Measurements from ENCODE around the gene AGK.
"Not testable (repeated sequence)": the region's sequence is repeated elsewhere in the genome, so short reads cannot be mapped to it uniquely, and the experiment has no call there.

AGK gene

GRCh38 chr7:141640239-141640840 lies 89.1 kb downstream of the AGK start:
- Mint-ChIP-seq H3K9me3 (no peaks in the 10 kb centered on the region), H3K4me3 (no peak overlapping the region), H3K27ac (no peak overlapping the region), H3K36me3 (peaks cover 19% of the 10 kb centered on the region), H3K4me1 (no peaks in the 10 kb centered on the region), H3K27me3 (no peaks in the 10 kb centered on the region)

GRCh38 chr7:141641876-141642275 lies 90.7 kb downstream of the AGK start:
- no peak overlapping the region for H3K27ac Mint-ChIP-seq
- peaks cover 19% of the 10 kb centered on the region for H3K36me3 Mint-ChIP-seq
- no peak overlapping the region for H3K4me3 Mint-ChIP-seq
- no peaks in the 10 kb centered on the region for H3K27me3 Mint-ChIP-seq
- H3K9me3 Mint-ChIP-seq: no peaks in the 10 kb centered on the region
- no peaks in the 10 kb centered on the region for H3K4me1 Mint-ChIP-seq

GRCh38 chr7:141645188-141645587 lies 94.0 kb downstream of the AGK start:
- Mint-ChIP-seq H3K27ac (no peak overlapping the region), H3K4me1 (peaks cover 5% of the 10 kb centered on the region), H3K9me3 (no peaks in the 10 kb centered on the region), H3K36me3 (peaks cover 15% of the 10 kb centered on the region), H3K27me3 (no peaks in the 10 kb centered on the region), H3K4me3 (no peak overlapping the region)

GRCh38 chr7:141646826-141647480 lies 95.7 kb downstream of the AGK start:
- Mint-ChIP-seq H3K36me3 (peaks cover 10% of the 10 kb centered on the region), H3K27me3 (no peaks in the 10 kb centered on the region), H3K4me1 (peaks cover 5% of the 10 kb centered on the region), H3K4me3 (no peak overlapping the region), H3K9me3 (no peaks in the 10 kb centered on the region), H3K27ac (peak overlapping the region; percentile 31)

- H3K9me3 Mint-ChIP-seq, H3K27ac Mint-ChIP-seq, H3K36me3 Mint-ChIP-seq, H3K27me3 Mint-ChIP-seq, H3K4me1 Mint-ChIP-seq, H3K4me3 Mint-ChIP-seq: not testable (repeated sequence)
Observed at GRCh38 chr7:141647701-141648100, 96.5 kb downstream of the AGK start.

GRCh38 chr7:141648276-141649114 lies 97.3 kb downstream of the AGK start:
- H3K9me3 Mint-ChIP-seq: no peaks in the 10 kb centered on the region
- peaks cover 9% of the 10 kb centered on the region for H3K36me3 Mint-ChIP-seq
- no peak overlapping the region for H3K4me3 Mint-ChIP-seq

GRCh38 chr7:141649137-141649864 lies 98.1 kb downstream of the AGK start:
- H3K4me1 Mint-ChIP-seq: peaks cover 6% of the 10 kb centered on the region
- H3K27me3 Mint-ChIP-seq: no peaks in the 10 kb centered on the region
- peaks cover 9% of the 10 kb centered on the region for H3K36me3 Mint-ChIP-seq
- no peak overlapping the region for H3K4me3 Mint-ChIP-seq
- H3K27ac Mint-ChIP-seq: peak overlapping the region; percentile 51
- no peaks in the 10 kb centered on the region for H3K9me3 Mint-ChIP-seq

More at GRCh38 chr7:141648276-141649114, 97.3 kb downstream of the AGK start:
- Mint-ChIP-seq H3K27me3 (no peaks in the 10 kb centered on the region), H3K27ac (peak overlapping the region; percentile 59), H3K4me1 (peaks cover 5% of the 10 kb centered on the region)

- Mint-ChIP-seq H3K27ac (peak overlapping the region; percentile 51), H3K9me3 (no peaks in the 10 kb centered on the region), H3K27me3 (no peaks in the 10 kb centered on the region), H3K4me1 (peaks cover 11% of the 10 kb centered on the region), H3K36me3 (peaks cover 9% of the 10 kb centered on the region), H3K4me3 (no peak overlapping the region)
Observed at GRCh38 chr7:141649865-141650634, 98.8 kb downstream of the AGK start.

- Mint-ChIP-seq H3K36me3 (peaks cover 9% of the 10 kb centered on the region), H3K27me3 (no peaks in the 10 kb centered on the region), H3K4me1 (peaks cover 11% of the 10 kb centered on the region), H3K27ac (peak overlapping the region; percentile 30), H3K4me3 (no peak overlapping the region), H3K9me3 (no peaks in the 10 kb centered on the region)
Observed at GRCh38 chr7:141651417-141651816, 100.2 kb downstream of the AGK start.

- Mint-ChIP-seq H3K27ac (no peak overlapping the region), H3K4me3 (no peak overlapping the region), H3K27me3 (no peaks in the 10 kb centered on the region), H3K9me3 (no peaks in the 10 kb centered on the region), H3K36me3 (peaks cover 7% of the 10 kb centered on the region), H3K4me1 (peaks cover 11% of the 10 kb centered on the region)
Observed at GRCh38 chr7:141652691-141653090, 101.5 kb downstream of the AGK start.

- Mint-ChIP-seq H3K4me1 (peaks cover 11% of the 10 kb centered on the region), H3K27ac (peak overlapping the region; percentile 57), H3K36me3 (peaks cover 4% of the 10 kb centered on the region), H3K9me3 (no peaks in the 10 kb centered on the region), H3K4me3 (no peak overlapping the region), H3K27me3 (no peaks in the 10 kb centered on the region)
Observed at GRCh38 chr7:141654551-141654950, 103.3 kb downstream of the AGK start.

GRCh38 chr7:141659501-141659900 lies 108.3 kb downstream of the AGK start:
- peaks cover 8% of the 10 kb centered on the region for H3K4me1 Mint-ChIP-seq
- H3K27ac Mint-ChIP-seq: peak overlapping the region; percentile 23
- peaks cover 2% of the 10 kb centered on the region for H3K36me3 Mint-ChIP-seq
- no peaks in the 10 kb centered on the region for H3K9me3 Mint-ChIP-seq
- H3K4me3 Mint-ChIP-seq: no peak overlapping the region
- no peaks in the 10 kb centered on the region for H3K27me3 Mint-ChIP-seq

GRCh38 chr7:141660259-141660658 lies 109.0 kb downstream of the AGK start:
- H3K36me3 Mint-ChIP-seq: peaks cover 2% of the 10 kb centered on the region
- H3K27me3 Mint-ChIP-seq: no peaks in the 10 kb centered on the region
- peaks cover 5% of the 10 kb centered on the region for H3K4me1 Mint-ChIP-seq
- H3K27ac Mint-ChIP-seq: peak overlapping the region; percentile 53
- H3K4me3 Mint-ChIP-seq: no peak overlapping the region
- H3K9me3 Mint-ChIP-seq: no peaks in the 10 kb centered on the region

GRCh38 chr7:141663081-141663849 lies 112.1 kb downstream of the AGK start:
- Mint-ChIP-seq H3K27ac (peak overlapping the region; percentile 14), H3K9me3 (no peaks in the 10 kb centered on the region), H3K4me3 (no peak overlapping the region), H3K4me1 (peaks cover 5% of the 10 kb centered on the region), H3K36me3 (peaks cover 8% of the 10 kb centered on the region), H3K27me3 (no peaks in the 10 kb centered on the region)

Data from activated naive CD4-positive, alpha-beta T cell treated with anti-CD3 and anti-CD28 coated beads, Interleukin-2, amount 50 U/mL, for 24 hours (primary cell).